Tibial nerve (tissue), 4 donors: ENCODE results near the gene FNDC3B.

ENCODE experiments used
- EP300 ChIP-seq, 2 donors: sonication (generic); formaldehyde crosslinking; IDR thresholded peaks; one replicate each; pipeline ENCODE4 v1.6.1; 2017; ENCODE audit warnings: antibody characterized with exemption in 2 of 2, mild to moderate bottlenecking in 1 of 2
- TF ChIP-seq, protein P1 (sequence below), 5 experiments: fragments of 200-600 bp in 3 of 5; fragments of 450-650 bp in 2 of 5; sonication (generic) in 3 of 5; IDR thresholded peaks; one replicate each; pipeline ENCODE4 v1.5.1; 2016 to 2019; ENCODE audit warnings: antibody characterized with exemption in 5 of 5, mild to moderate bottlenecking in 3 of 5, moderate library complexity in 2 of 5

DNA sequence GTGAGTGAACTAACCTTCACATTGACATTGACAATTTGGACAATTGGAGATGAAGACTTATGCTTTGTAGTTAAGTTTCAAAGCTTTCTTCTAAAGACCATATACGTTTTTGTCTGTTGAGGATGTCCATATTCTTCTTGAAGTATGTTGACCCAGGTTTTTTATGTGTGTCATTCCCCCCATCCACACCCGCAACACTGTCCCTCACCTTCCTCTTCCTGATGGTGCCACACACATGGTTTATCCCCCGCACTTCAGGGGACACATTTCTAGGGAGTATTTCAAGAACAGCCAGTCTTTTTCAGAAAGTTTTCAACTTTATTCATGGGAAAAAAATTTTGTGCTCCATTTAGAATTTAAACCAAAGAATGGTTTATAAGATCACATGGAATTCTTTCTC, 303.7 kb downstream of the FNDC3B start:
- TF ChIP-seq EP300 (IDR thresholded peaks at IDR 0.05) = no peak
- TF ChIP-seq, protein P1, sequence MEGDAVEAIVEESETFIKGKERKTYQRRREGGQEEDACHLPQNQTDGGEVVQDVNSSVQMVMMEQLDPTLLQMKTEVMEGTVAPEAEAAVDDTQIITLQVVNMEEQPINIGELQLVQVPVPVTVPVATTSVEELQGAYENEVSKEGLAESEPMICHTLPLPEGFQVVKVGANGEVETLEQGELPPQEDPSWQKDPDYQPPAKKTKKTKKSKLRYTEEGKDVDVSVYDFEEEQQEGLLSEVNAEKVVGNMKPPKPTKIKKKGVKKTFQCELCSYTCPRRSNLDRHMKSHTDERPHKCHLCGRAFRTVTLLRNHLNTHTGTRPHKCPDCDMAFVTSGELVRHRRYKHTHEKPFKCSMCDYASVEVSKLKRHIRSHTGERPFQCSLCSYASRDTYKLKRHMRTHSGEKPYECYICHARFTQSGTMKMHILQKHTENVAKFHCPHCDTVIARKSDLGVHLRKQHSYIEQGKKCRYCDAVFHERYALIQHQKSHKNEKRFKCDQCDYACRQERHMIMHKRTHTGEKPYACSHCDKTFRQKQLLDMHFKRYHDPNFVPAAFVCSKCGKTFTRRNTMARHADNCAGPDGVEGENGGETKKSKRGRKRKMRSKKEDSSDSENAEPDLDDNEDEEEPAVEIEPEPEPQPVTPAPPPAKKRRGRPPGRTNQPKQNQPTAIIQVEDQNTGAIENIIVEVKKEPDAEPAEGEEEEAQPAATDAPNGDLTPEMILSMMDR (IDR thresholded peaks at IDR 0.05) = no peak
